Ishikawa (cell line): ENCODE measurements around the gene OTP.
A peak's percentile ranks its signal among the peaks of the same experiment; 100 is the strongest.

ENCODE experiments used
- CEBPB ChIP-seq: IDR thresholded peaks from 2 replicates; pipeline ENCODE4 v1.6.1; 2012
- CREB1 ChIP-seq: IDR thresholded peaks from 2 replicates; pipeline ENCODE4 v1.6.1; 2012; ENCODE audit warnings: low read depth
- EGR1 ChIP-seq: IDR thresholded peaks from 2 replicates; pipeline ENCODE4 v1.6.1; 2012
- EP300 ChIP-seq: IDR thresholded peaks from 2 replicates; pipeline ENCODE4 v1.6.1; 2012; ENCODE audit warnings: borderline replicate concordance
- MAX ChIP-seq: IDR thresholded peaks from 2 replicates; pipeline ENCODE4 v1.6.1; 2012
- RAD21 ChIP-seq: IDR thresholded peaks from 2 replicates; pipeline ENCODE4 v1.6.1; 2012; ENCODE audit warnings: low read depth
- TAF1 ChIP-seq: IDR thresholded peaks from 2 replicates; pipeline ENCODE4 v1.6.1; 2012; ENCODE audit warnings: low read depth, mild to moderate bottlenecking
- TCF12 ChIP-seq: IDR thresholded peaks from 2 replicates; pipeline ENCODE4 v1.6.1; 2012; ENCODE audit warnings: low read depth
- TEAD4 ChIP-seq: IDR thresholded peaks from 2 replicates; pipeline ENCODE4 v1.6.1; 2012
- YY1 ChIP-seq: IDR thresholded peaks from 2 replicates; pipeline ENCODE4 v1.6.1; 2012; ENCODE audit warnings: low read depth
- TF ChIP-seq, protein P1 (sequence below): IDR thresholded peaks from 2 replicates; pipeline ENCODE4 v1.6.1; 2012; ENCODE audit warnings: low read depth, mild to moderate bottlenecking

The OTP gene

GRCh38 chr5:77651343-77651742 is 12.8 kb upstream of the OTP start:
- TF ChIP-seq TAF1 (no peak), TCF12 (no peak), EGR1 (no peak)
- TF ChIP-seq, protein P1, sequence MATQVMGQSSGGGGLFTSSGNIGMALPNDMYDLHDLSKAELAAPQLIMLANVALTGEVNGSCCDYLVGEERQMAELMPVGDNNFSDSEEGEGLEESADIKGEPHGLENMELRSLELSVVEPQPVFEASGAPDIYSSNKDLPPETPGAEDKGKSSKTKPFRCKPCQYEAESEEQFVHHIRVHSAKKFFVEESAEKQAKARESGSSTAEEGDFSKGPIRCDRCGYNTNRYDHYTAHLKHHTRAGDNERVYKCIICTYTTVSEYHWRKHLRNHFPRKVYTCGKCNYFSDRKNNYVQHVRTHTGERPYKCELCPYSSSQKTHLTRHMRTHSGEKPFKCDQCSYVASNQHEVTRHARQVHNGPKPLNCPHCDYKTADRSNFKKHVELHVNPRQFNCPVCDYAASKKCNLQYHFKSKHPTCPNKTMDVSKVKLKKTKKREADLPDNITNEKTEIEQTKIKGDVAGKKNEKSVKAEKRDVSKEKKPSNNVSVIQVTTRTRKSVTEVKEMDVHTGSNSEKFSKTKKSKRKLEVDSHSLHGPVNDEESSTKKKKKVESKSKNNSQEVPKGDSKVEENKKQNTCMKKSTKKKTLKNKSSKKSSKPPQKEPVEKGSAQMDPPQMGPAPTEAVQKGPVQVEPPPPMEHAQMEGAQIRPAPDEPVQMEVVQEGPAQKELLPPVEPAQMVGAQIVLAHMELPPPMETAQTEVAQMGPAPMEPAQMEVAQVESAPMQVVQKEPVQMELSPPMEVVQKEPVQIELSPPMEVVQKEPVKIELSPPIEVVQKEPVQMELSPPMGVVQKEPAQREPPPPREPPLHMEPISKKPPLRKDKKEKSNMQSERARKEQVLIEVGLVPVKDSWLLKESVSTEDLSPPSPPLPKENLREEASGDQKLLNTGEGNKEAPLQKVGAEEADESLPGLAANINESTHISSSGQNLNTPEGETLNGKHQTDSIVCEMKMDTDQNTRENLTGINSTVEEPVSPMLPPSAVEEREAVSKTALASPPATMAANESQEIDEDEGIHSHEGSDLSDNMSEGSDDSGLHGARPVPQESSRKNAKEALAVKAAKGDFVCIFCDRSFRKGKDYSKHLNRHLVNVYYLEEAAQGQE = 0 out of 2 replicates have a peak, but pooled peaks have one; percentile 22

GRCh38 chr5:77650686-77651085 is 12.2 kb upstream of the OTP start:
- TF ChIP-seq MAX = no peak

DNA sequence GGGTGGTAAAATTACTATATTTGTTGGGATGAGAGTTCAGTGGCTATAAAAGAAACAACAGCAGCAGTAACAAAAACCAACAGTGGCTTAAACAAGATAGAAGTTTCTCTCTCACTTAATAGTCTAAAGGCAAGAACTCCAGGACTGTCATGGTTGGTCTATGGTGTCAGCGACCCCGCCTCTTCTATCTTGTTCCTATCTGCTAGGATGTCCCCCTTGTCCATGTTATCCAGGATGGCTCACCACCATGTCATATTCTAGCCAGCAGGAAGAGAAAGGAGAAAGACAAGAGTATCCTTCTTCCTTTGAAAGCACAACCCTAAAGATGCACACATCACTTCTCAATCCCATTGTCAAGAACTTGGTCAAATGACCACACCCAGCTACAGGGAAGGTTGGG is 11.3 kb upstream of the OTP start:
- no peak for TF ChIP-seq TCF12
- TF ChIP-seq EGR1 = no peak
- no peak for TF ChIP-seq TEAD4
- no peak for TF ChIP-seq EP300
- TF ChIP-seq RAD21 = no peak
- no peak for TF ChIP-seq CREB1
- TF ChIP-seq CEBPB = no peak
- no peak for TF ChIP-seq YY1
- TF ChIP-seq TAF1 = no peak
- TF ChIP-seq, protein P1 = no peak
- TF ChIP-seq MAX = no peak

DNA sequence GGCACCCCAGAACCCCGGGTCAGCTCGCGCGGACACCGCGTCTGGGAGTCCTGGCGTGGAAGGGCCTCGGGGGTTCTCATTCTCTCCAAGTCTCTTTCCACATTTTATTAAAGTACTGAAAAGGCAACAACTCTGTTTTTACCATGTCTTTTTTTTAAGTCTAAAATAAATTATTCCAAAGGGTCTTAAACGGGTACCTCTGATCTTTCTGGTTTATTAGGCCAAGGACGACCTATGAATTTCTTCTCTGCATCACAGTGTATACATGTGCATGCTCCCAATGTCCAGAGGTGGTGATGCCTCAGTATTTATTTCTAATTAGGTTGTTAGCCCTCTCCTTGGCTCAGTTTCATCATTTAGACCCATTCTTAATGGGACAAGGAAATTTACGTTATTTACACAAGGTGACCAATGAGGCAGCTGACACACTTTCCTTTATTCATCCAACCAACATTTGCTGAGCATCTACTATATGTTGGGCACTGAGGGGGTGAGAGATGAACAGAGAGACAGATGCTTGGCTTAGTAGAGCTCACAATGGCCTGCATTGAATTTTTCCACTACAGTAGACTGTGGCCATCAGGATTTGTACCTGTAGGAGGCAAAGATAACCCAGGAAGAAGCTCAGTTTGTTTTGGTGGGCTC is 7.6 kb upstream of the OTP start:
- TF ChIP-seq, protein P1 = no peak

- peak; percentile 25; the same call in 1 of the 2 replicates for TF ChIP-seq RAD21
- TF ChIP-seq CEBPB = no peak
Observed at GRCh38 chr5:77645158-77645994, 6.9 kb upstream of the OTP start.

DNA sequence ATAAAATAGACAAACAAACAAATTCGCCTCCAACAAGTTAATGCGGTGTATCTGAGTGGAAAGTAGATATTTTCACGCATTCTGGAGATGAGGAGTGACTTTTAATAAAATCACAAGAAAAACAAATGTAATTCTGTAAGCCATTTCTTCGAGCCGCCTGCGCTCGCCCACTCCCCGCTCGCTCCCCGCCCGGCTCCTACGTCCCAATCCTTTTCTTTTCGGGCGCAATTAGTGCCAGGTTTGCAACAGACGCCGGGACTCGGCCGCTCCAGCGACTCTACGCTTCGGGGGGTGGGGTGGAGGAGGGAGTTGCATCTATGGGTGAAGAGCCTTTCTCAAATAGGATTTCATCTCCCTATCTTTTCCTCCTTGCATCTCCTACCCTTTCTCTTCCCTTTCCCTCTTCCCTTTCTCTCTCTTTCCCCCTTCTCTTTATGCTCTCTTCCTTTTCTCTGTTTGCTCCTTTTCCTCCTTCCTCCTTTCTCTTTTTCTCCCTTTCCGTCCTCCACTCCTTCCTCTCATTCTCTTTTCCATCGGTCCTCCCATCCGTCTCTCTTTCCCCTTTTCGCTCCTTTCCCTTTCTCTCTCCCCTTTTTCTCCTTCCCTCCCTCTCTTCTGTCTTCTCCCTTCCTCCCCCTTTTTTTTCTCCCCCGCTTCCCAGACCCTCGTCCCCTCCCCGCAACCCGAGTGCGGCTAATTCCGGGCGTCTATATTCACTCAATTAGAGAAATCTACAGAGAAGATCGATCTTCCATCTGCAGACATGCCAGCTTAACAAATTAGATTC is 6.1 kb upstream of the OTP start:
- no peak for TF ChIP-seq EP300
